AG09309 (cell line): Measurements from ENCODE around the gene AACS.

Source experiments
- DNase-seq: peaks from one replicate; pipeline ENCODE4 v3.0.0-alpha.2; 2010; ENCODE audit warnings: low read depth
- H3K4me3 ChIP-seq: 2 replicates; pipeline ENCODE4 v1.5.1; 2011; ENCODE audit warnings: mild to moderate bottlenecking, low read depth, low read length, moderate library complexity; ENCODE audit not compliant: control insufficient read depth
- CTCF ChIP-seq: IDR thresholded peaks from 2 replicates; pipeline ENCODE4 v1.5.1; 2011; ENCODE audit warnings: mild to moderate bottlenecking, low read depth, low read length, inconsistent platforms; ENCODE audit not compliant: insufficient read depth, control insufficient read depth; ENCODE audit errors: missing control alignments

The AACS gene

GRCh38 chr12:125129591-125130255, 64.5 kb downstream of the AACS start:
- DNase-seq = no peak

GRCh38 chr12:125131958-125132357, 66.7 kb downstream of the AACS start:
- no peak for DNase-seq
- no peak for TF ChIP-seq CTCF
- no peak overlapping the region for H3K4me3 ChIP-seq

More at GRCh38 chr12:125129591-125130255, 64.5 kb downstream of the AACS start:
- no peak for TF ChIP-seq CTCF
- no peak overlapping the region for H3K4me3 ChIP-seq

- no peak for TF ChIP-seq CTCF
- no peak overlapping the region for H3K4me3 ChIP-seq
- no peak for DNase-seq
Measured at GRCh38 chr12:125132698-125133400, 67.6 kb downstream of the AACS start.

GRCh38 chr12:125133616-125134015, 68.4 kb downstream of the AACS start:
- no peak overlapping the region for H3K4me3 ChIP-seq
- DNase-seq = no peak
- no peak for TF ChIP-seq CTCF

GRCh38 chr12:125134576-125134975, 69.3 kb downstream of the AACS start:
- DNase-seq = no peak
- H3K4me3 ChIP-seq = no peak overlapping the region
- TF ChIP-seq CTCF = no peak

- no peak for DNase-seq
- H3K4me3 ChIP-seq = no peak overlapping the region
- TF ChIP-seq CTCF = no peak
Measured at GRCh38 chr12:125135906-125136305, 70.7 kb downstream of the AACS start.
